Stimulated activated CD8-positive, alpha-beta memory T cell treated with anti-CD3 and anti-CD28 coated beads, Interleukin-12 subunit alpha, Interleukin-12 subunit beta, amount 100 ng/mL, for 24 hours (primary cell): Measurements from ENCODE around the gene CXCL5.
"Not testable (repeated sequence)": the region's sequence is repeated elsewhere in the genome, so short reads cannot be mapped to it uniquely, and the experiment has no call there.

Experiments used
- DNase-seq: peaks from one replicate; pipeline ENCODE4 v3.0.0-alpha.2; 2020; ENCODE audit errors: extremely low read depth

The CXCL5 gene

DNA sequence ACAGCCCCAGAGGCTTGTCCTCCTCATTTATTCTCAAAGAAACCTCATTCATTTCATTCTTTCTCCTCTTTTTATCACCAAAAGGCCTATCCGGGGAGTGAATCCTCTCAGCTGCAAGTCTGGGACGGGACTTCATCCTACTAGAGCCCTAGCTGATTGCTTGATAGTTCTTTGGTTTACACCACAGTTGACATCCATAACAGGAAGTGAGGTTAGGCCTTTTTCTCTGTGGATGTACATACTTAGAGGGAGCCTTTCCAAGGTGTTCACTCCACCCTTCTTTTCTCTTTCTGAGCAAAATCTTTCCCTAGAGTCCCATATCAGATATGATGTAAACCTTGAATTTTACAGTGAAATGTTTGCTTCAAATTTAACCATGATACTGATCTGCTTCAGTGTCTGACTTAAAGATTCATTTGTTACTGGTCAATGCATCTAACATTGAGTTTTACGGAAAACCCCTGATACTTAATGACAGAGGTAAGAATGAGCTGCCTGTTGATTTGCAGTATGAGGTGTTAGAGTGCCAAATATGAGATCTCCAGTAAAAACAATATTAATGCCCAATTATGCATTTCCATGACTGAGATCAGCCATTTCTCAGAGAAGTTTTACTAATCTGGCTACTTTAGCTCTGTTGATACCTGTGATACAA lies 16.8 kb upstream of the CXCL5 start:
- no peak for DNase-seq

DNA sequence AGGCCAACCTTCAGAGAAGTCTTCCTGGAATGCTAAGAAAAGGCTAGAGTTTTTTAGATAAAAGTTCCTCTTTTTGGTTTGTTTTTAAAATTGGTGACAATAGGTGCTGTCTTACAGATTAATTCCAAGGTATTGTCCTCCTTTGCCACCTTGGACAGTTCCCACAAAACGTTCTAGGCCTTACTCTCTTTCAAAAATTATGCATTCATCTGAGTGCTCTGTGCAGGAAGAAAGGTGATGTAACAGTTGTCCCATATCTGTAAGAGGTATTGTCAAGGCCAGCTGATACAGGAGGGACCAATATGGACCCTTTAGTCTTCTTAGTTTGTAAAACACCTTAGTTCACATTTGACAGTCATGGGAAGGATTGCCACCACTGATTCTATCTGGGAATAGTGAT lies 15.9 kb upstream of the CXCL5 start:
- DNase-seq: no peak

DNA sequence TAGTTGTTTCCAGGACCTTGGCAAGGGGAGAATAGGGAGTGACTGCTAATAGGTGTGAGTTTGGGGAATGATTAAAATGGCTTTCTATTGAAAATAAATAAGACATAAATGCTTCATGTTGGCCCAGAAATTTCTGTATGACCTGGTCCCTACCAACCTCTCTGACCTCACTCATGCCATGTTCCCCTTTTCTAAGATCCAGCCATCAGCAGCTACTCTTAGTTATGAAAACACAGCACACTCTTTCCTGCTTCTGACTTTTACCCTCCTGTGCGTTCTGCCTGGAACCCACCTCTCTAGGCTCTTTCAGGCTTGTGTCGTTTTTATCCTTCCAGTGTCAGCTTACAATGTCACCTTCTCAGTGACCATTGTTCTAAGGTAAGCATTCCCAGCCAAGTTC lies 14.8 kb upstream of the CXCL5 start:
- no peak for DNase-seq

DNA sequence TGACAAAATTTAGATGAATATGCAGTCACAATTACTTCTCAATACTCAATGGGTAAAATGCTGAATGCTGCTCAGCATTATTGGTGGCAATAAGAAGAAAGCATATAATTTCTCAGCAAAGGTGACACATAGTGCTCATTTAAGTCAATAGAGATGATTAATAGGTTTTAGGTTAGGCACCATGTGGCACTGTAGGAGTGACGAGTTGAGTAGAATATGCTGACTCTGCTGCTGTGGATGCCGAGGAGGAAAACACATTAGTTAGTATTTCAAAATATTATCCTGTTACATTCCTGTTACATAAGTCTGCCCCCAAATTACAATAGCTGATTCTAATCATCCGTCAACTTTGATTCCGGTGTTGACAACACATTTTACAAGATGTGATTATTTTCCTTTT lies 13.7 kb upstream of the CXCL5 start:
- no peak for DNase-seq

DNA sequence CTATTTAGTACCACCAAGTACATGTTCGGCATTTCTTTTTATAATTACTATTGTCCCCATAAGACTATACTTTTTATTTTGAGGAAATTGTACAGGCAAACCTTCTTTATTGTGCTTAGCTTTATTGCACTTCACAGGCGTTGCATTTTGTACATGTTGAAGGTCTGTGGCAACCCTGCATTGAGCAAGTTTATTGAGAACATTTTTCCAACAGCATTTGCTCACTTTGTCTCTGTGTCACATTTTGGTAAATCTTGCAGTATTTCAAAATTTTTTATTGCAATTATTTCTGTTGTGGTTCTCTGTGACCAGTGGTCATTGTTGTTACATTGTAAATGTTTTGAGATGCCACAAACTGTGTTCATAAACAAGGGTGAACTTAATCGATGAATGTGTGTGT lies 10.8 kb upstream of the CXCL5 start:
- no peak for DNase-seq

DNA sequence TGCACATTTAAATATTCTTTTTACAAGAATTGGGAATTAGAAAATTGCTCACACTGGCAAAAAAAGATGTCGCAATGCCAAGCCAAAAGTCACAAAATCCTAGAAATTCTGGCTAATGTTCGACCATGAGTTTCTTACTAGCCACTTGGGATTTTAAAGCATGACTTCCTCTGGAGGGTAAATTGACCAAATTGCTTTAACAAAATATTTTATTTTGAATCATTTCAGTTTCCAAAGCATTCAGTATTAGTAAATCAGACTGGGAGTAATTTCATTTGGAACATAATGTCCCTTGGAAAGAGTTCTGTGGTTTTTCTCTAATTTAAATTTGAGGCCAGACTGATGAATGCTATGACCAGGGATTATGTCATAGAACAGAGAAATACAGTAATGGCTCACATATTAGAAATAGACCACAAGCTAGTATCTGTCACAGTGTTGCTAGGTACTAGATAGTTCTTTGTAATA lies 7.6 kb upstream of the CXCL5 start:
- DNase-seq: no peak

DNA sequence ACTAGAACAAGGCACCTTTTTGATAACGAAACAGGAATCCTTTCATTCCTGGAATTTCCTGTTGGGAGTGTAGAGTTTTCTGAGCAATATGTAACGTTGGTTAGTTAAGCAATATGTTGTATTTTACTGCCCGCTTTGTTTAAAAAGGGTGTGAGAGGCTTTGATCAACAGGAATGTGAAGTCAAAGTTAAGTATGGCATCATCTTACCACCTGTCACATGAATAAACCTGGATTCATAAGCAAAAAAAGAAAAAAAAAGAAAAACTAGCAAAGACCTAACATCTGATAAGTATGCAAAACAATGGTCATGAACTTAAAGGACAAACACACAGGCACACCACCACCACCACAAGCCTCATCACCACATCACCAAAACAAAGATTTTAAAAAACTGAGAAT lies 7.1 kb upstream of the CXCL5 start:
- DNase-seq: no peak

DNA sequence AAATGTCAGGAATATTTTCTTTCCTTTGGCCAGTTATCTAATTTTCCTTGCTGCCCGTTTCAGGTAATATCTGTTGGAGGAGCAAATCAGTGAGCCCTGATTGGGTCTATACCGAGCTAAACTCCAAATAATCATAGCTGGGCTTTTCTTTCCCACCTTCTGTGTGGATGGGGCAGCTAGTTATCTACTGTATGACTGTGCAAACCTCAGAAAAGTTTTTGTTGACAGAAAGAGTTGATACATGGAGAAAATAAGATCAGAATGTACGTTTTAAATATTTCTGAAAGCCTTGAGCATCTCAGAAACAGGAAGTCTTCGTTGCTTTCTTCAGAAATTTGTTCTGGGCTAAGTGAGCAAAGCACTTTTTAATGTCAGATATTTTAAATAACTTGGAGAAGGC lies 6.2 kb upstream of the CXCL5 start:
- no peak for DNase-seq

DNA sequence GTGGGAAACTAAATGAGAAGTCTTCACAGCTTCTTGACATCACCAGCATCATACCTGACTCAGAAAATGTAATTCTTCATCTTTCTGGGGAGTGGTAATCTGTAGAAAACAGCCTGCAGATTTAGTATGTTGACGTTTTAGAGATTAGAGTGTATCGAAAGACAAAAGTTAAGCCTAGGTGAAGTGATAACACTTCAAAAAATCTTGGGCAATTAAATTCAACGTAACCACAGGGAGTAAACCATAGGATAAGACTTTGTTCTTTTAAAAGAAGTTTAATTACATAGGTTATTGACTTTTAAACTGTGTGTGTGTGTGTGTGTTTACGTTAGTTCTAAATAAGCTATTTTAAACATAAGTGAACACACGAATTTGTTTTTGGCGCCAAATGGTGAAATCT lies 1.8 kb upstream of the CXCL5 start:
- DNase-seq: no peak

DNA sequence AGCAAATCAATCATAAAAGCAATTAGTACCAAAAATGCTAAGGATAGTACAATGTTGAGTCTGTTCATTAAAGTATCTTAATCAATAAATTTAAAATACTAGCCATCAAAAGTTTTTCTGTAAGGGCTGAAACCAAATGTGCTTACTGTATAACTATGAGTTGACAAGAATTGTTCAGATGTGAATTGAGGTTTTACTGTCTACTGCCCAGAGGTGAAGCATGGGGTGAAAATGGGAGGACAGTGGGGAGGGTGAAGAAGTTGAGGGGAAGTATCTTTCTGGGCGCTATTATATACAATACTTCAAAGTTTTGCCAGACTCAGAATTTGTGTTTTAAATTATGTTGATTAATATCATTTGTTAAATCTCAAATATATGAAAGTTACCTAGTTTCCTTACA lies 6.4 kb downstream of the CXCL5 start:
- no peak for DNase-seq

DNA sequence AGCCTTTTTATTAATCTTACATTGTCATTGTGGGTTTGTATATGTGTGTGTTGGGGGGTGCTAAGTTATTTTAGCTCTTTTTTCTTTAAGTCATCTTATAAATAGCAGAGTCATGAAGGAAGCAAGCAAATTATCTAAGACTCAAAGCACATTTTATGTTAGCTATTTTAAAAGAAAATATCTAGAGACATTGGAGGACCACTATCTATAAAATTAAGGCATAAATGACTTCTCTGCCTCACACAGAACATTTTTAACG lies 6.8 kb downstream of the CXCL5 start:
- no peak for DNase-seq

DNA sequence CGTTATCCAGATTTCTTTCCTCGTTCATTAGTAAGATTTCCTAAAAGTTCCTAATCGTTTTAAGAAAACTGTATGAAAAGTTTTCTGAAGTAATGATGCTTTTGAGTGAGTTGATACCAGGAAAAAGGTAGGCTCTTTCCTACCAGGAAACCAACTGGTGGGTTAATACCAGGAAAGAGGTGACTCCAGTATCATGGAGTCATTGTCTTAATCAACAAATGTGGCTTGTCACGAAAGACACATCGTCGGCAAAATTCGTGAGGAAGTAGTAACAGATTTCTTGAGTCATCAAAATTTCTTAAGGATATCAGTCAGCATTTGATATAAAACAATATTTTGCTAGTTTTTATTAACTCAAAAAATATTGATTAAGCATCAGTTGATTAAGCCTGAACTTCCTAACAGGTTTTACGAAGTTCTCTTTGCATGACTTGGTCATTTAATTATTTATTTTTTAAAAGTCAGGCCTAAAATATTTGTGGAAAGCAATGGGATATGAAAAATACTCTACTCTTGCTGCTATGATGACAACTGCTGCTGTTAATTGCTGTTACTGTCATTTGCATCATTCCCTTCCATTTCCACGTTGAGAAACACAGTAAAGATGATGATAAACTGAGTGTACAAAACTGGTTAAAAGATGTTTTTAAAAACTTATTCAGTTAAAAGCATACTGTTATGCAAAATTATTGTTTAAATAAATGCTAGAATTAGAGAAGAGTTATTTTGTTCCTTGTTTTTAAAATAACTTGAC lies 7.3 kb downstream of the CXCL5 start:
- DNase-seq: no peak

DNA sequence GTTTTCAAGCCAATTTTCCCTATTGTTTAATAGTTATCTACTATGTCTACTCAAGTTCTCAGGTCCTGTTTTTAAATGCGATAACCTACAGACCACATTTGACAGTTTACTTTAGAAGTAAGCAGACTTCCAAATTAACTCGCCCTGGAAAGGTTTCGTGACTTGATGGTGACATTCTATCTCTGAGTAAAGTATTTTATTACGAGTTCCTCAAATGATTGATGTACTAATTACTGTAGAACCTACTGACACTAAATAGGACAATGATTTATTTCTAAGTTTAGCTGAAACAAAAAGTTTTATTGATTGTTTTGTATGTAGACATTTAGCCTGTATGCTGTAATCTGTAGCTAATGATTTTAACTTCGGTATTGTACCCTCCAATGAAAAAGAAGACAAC lies 8.5 kb downstream of the CXCL5 start:
- no peak for DNase-seq

DNA sequence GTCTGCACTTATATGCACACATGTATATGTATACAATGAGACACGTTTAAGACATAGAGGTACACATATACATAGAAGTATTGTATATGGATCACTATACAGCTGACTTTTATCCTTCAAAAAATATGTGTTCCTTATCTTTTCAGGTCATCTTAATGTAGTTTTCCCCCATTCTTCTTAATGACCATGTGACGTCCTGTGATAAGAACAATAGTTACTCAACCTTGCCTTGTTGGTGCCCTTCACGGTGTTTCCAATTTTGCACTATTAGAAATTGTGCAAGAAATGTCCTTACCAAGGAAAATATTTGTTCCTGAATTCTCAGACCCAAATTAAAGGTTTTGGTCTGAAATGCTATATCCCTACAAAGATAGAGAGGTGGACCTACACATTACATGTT lies 9.4 kb downstream of the CXCL5 start:
- DNase-seq: no peak

DNA sequence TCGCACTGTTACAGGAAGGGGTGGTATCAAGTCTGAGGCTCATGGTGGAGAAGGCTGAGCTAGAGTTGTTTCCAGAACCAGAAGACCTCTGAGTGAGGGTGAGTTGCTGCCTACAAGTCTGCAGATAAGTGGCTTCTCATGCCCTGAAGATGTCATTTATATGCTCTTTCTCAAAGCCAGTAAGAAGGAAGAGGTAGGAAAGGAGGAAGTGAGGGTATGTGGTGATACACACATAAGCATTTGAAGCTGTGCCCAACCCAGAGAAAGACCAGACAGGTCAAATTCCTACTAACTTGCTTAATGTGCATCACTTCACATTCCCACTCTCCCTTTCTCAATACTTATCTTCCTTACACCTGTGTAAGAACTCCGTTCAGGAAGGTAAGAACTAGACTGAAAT lies 10.4 kb downstream of the CXCL5 start, which contains the start of gene PPBP:
TSS of gene PPBP (minus strand) at position 130 of the 400 bp plus-strand sequence. CDS start at position 43, 87 bp downstream.
- no peak for DNase-seq

DNA sequence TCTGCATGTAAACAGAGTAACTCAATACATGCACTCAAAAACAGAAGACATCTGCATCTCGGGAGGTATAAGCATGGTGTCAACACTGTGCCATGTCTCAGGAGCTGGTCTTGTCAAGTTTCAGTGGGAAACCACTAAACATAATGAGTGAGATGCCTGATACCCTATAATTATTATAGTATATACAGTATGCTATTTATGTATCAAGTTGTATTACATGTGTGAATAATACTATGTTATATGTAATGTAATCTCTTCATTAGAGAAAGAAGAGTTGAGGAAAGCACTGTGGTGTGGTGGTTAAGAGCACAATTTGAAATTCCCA lies 13.0 kb downstream of the CXCL5 start:
- DNase-seq: no peak

DNA sequence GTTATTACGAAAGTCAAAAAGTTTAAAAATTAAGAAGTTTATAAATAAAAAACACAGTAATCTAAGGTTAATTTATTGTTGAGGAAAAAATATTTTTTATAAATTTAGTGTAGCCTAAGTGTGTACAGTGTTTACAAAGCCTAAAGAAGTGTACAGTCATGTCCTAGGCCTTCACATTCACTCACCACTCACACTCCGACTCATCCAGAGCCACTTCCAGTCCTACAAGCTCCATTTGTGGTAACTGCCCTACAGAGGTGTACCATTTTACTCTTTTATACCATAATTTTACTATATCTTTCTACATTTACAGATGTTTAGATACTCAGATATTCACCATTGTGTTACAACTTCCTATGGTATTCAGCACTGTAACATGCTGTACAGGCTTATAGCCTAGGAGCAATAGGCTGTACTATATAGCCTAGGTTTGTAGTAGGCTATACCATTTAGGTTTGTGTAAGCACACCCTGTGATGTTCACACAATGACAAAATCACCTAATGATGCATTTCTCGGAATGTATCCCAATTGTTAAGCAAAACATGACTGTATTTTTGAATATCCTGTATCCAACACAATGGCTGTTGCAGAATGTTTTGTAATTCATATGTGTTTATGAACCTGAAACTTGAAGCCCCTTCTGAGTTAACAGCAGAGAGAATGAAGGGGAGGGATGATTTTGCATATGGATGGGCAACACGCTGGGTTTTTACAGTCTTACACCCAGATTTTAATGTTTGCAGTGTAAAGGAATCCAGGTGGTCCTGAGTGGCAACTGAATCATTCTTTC lies 13.5 kb downstream of the CXCL5 start:
- no peak for DNase-seq

DNA sequence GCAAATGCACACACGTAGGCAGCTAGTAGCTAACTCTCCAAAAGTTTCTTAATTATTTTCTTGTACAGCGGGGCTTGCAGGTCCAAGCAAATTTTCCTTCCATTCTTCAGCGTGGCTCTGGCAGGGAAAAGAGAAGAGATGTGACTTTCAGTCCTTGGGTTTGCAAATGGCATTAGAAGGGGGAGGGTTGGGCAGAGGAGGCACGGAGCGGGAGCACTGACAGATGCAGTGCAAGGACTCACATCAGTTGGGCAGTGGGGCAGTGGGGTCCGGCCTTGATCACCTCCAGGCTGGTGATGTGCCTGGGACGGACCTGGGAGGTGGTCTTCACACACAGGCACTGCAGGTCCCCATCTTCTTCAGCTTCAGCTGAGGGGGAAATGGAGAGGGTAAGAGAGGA lies 17.3 kb downstream of the CXCL5 start:
- DNase-seq: not testable (repeated sequence)

DNA sequence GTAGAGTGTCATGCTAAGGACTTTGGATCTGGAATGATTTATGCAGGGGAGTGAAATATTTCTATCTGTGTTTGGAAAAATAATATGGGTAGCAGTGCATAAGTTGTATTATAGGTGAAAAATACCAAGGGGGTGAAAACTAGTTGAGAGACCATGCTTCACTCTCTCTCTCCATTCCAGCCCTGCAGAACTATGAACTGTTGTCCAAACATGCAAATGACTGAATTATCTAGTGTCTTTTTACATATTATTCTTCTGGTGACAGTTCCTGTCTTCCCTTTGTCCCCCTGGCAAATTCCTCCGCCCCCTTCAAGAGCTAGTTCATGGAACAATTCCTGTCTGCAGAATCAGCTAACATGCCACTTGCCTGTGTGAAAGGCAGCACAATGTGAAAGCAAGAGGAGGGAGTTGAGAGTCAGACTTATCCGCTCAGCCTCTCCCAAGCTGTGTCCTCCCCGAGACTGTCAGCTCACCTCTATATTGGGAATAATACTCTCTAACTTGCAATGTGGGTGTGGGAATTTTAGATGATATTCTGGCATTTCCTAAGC lies 19.0 kb downstream of the CXCL5 start:
- no peak for DNase-seq

DNA sequence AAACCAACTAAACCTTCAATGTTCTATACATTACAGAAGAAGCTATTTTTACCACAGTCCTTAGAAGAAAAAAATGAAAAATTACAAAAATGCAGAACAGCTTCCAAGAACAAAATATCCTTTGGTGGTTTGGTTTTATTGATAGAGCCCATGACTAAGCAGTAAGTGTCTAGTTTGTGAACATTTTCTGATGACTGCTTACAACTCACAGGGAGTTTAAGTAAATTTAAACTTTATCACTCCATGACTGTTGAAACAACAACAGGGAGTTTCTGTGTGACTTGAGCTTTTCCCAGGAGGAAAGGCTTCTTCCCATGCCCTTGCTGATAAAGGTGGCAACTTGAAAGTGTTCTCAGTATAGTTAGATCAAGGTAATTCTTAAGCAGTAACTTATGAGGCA lies 19.6 kb downstream of the CXCL5 start:
- DNase-seq: no peak

DNA sequence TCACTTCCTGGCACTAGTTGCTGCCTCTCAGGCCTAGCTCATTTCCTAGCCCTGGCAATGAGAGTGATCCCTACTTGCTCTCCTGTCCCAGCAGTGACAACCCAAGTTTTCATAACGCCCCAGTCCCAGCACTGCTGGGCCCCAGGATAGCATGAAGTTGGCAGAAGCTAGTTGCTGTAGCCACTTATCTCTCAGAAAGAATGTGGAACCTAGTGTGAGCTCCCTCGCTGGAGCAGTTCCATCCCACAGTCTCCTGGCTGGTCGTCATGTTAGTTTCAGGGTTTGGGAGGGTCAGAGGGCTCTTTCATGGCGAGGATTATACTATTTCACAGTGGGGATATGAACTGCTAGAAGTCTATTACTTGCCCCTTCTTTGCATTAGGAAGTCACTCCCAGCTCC lies 21.8 kb downstream of the CXCL5 start:
- no peak for DNase-seq

DNA sequence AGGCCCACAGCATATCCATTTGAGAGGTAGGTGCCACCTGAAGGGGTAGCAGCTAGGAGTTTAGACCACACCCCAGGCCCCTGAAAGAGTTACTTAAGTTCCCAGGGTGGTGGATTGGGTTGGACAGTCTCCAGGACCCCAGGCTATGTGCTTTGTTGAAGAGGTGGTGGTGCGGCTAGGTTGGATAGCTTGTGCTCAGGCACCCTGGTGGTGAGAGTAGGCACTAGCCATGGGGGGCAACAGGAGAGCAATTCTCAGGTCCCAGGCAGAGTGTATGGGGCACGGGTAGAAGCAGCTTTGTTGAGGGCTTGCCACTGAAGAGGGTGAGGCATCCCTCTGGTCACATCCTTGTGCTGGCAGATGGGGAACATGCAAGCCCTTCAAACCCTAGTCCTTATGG lies 22.3 kb downstream of the CXCL5 start:
- no peak for DNase-seq

DNA sequence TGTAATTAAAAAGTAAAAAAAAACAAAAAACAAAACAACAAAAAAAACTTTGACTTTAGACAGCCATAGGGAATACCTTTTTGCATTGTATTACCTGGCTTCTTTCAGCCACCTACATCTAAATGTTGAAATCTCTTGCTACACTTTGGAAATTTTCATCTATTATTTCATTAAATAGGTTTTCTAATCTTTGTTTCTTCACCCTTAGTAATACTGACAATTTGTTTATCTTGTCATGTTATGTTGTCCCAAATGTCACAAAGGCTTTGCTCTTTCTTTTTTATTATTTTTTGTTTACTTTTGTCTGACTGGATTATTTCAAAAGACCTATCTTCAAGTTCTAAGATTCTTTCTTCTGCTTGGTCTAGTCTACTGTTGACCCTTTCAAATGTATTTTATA lies 24.1 kb downstream of the CXCL5 start:
- no peak for DNase-seq
